Measurements from ENCODE around the gene RNF121.

The RNF121 gene

DNA sequence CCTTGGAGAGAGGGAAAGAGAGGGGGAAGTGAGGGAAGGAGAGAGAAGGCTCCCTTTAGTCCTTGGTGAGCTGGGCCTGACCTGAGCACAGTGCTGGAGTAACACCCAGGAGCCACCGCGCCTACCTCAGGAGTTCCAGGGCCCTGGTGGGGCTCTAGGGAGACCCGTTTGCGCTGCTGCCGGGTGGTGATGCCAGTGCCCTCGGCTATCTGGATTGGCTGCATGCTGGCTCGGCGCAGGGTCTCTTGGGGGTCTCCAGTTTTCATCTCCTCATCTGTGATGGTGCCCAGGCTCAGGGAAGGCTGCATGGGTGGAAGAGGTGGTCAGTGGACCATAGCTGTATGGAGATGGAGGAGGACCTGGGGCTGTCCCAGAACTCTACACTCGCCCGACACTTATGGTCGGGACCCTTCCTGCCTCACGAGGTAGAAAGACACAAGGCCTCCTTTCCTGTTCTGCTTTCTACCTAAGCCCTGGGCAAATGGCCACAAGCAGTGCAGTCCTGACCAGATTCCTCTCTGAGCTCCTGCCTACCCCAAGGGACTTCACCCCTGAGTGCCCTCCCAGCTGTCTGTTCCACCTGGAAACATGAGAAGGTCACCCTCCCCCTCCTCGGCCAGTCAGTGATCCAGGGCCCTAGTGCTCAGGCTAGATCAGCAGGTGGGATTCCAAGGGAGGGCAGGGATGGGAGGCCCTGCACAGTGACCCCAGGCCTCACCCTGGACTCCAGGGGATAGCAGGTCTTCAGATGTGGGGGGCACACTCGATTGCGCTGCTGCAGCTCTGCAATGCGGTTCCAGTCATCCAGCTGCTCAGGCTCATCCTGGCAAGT lies 75.9 kb downstream of the RNF121 start:
- in situ Hi-C loops (cut with HindIII; ENCODE audit: low sequenced_read_pairs): no loop called here

DNA sequence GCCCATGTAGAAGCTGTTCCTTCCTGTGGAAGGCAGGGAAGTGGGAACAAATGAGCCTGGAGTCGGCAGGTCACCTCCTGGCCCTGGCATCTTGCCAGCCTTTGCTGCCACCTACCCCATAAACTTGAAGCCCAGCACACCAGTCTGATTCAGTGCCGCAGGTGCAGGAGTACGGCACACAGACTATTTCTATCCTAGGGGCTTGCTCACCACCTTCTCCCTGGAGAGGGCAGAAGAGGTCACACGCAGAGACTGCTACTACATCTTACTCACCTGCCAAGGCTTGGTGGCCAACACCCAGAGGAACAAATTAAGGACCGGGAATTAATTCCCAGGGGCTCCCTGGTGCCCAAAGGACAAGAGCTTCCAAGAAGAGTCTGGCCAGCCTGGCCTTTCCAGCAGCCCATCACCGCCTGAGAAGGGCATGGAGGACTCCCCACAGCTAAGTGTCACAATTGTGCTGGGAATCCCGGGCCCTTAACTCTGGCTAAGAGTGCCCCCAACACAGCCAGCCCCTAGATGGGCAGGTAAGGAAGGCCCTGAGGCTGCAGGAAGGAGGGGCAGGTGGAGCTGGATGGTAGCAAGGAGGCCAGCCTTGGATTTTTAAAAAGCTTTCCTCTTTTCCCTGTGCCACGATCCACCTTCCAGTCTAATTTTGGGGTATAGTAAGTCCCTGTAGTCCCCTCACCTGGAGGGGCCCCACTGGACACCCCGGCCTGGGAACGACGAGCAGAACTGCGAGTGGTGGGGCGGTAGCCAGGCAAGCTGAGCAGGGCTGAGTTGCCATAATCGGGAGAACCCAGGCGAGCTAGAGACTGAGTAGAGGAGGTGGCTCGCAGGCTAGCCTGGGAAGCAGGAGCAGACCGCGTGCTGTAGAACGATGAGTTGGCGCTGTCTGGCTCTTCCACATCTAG lies 76.8 kb downstream of the RNF121 start:
- in situ Hi-C loops (cut with HindIII; ENCODE audit: low sequenced_read_pairs): no loop called here

DNA sequence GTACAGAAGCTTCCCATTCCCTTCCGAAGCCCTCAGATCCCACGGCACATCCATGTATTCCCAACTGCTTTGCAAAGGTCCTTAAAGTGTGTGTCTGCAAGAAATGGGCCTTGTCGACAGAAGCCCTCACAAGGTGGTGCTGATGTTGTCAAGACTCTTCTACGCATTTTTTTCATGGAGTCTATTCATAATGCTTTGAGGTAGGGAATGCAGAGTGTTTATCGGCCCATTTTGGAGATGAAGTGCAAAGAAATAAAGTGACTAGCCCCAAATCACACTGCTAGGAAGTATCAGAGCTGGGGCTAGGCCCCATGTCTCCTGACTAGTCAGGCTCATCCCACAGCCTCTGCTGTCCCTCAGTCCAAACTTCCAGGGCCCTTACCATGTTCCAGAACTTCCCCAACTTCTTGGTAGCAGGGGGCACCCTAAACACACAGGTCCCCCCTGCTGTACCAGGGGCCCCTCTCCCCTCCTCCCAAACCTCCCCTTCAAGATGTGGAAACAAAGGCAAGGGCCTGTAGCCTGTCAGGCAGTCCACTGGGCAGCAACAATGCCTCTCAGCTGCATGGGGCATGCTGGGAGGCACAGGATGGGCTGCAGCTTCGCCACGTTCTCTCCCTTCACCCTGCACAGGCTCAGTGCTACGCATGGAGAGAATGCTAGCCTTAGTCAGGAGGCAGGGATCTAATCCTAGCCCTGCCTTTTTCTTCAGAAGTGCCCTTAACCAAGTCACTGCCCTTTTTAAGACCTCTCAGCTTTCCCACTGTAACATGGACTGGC lies 77.7 kb downstream of the RNF121 start:
- in situ Hi-C loops (cut with HindIII; ENCODE audit: low sequenced_read_pairs): no loop called here

DNA sequence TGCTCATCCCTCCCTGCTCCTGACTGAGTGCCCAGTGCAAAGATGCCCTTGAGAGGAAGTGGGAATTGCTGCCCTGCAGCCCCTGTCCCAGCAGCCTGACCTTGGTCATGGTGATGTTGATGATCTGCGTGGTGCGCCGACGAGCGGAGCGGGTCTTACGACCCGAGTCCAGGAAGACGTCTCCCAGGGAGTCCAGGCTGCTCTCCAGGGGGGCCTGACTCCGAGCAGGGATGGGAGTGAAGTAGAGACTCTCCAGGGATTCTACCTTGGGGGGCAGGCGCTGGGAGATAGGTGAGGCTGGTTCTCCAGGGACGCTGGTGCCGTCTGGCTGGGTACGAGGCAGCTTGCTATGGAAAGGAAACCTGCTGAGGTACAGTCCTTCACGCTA lies 78.2 kb downstream of the RNF121 start:
- in situ Hi-C loops (cut with HindIII; ENCODE audit: low sequenced_read_pairs): no loop called here

DNA sequence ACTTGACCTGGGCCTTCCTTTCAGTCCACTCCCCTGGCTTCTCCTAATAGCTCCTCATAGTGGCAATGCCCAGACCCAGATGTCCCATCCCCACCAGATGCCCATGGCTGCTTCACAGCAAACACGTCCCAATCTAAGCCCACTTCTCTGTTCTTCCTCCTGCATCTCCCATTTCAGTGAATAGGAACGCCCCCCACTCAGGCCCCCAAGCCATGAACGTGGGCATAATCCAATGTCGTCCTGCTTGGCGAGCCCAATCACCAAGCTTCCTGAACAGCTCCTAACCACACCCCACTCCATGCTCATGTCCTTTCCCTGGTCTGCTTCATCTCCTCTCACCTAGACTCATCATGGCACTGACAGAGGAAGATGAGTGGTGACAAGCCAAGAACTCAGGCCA lies 78.7 kb downstream of the RNF121 start:
- in situ Hi-C loops (cut with HindIII; ENCODE audit: low sequenced_read_pairs): no loop called here

DNA sequence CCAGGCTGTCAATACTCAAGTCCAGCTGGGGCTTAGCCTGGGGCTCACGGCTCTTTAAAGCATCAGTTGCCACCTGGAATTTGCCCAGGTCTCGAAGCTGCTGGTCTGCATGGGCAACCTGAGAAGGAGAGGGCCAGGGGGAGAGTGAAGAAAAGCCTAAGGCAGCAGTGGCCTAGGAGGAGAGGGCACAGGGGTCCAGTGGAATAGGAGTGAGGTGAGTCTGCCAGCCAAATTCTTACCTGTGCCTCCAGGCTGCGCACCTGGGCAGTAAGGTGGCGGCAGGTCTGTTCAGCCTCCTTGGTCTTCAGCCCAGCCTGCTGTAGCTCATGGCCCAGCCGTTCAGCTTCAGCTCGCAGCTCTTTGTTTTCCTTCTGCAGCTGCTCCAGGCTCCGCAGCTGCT lies 79.9 kb downstream of the RNF121 start:
- in situ Hi-C loops (cut with HindIII; ENCODE audit: low sequenced_read_pairs): no loop called here

DNA sequence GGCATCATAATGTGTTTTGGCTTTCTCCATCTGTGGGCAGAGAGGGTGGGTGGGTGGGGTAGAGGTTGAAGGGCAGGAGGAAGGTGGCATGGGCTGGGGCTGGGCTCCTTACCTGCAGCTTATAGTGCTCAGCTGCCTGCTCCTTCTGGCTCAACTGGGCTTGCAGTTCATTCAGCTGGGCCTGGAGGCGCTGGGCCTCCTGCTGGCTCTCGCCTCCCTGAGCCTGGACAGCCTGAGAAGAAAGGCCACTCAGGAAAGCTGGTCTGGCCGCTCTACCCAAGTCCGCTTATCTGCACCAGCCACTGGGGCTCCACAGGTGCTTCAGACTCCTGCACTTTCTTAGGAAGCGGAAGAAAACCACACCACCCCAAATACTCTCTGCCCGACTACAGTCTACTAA lies 80.3 kb downstream of the RNF121 start:
- in situ Hi-C loops (cut with HindIII; ENCODE audit: low sequenced_read_pairs): no loop called here

DNA sequence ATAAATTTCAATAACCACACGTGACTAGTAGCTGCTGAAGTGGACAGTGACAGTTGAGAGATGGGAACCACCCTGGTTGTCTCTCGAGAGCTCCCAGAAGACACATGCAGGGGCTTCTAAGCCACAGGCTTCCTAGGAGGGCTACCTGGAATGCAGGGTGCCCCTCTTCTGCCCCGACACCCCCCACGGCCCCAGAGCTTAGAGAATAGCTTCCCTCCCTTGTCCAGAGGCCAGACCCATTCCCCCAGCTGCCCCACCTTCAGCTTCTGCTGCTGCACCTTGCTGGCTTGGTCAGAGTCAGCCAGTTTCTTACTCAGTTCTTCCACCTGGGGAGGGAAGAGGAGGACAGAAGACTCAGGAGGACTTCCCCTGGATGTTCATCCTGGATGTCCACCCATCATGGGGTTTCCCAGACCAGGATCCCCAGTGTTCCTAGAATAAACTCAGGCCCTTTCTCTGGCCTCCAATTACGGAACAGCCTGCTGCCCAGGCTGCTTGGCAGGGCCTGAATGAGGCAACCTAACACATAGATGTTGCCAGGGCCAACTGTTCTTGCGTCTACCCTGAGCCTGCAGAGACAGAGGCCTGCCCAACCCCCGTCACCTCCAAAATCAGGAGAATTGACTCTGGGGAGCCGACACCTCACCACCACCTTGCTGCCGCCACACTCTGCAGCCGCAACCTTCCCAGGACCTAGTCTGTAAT lies 81.8 kb downstream of the RNF121 start:
- in situ Hi-C loops (cut with HindIII; ENCODE audit: low sequenced_read_pairs): no loop called here

DNA sequence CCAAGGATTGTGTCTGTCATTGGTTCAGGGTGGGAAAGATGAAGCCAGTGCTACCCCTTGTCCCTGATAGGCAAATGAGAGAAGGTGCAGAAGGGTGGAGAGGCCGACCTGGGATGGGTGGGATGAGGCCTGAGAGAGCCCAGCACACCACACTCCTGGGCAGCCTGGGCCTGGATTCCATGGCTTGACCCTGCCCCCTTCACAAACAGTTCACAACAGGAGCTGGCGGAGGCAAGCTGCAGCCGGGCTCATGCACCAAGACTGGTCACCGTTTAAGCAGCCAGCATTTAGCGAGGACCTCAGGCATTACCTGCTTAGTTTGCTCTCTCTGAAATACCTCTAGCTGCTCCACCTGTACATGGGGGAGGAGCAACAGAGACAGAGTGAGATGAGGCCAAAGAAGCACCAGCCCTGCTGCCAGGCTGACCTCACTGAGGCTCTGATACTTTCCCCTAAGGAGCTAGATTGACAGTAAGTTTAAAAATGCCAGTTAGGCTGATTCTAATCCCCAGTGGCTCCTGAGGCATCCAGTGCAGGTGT lies 83.3 kb downstream of the RNF121 start:
- in situ Hi-C loops (cut with HindIII; ENCODE audit: low sequenced_read_pairs): no loop called here

DNA sequence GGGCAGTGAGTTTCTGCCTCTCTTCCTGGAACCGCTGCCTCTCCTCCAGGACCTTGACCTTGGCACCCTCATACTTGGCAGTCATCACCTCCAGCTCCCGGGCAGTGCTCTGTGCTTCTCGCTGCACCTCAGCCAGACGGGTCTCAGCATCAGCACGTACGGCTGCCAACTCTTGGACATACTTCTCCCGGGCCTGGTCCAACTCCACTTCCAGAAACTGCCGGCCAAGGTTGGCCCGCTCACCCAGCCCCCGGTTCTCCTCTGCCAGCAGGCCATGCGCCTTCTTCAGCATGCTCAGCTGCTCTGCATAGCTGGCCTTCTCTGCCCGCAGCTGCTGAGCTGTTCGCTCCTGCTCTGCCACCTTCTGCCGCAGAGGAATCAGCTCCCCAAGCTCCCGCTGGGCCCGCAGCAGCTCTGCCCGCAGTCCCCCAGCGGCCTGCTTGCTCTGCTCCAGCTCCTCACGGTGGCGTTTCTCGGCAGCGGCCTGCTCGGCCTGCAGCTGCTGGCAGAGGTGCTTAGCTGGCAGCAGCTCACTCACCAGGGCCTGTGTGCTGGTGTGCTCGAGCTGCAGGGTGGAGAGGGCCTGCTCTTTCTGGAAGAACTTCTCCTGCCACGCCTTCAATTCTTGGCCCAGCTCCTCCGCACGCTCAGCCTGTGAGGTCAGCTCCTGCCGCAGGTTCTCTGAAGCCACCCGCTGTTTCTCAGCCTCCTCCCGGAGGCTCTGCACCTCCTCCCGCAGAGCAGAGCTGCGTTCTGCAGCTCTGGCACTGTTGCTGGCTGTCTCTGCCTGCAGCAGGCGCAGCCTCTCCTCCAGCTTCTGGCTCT lies 84.3 kb downstream of the RNF121 start:
- in situ Hi-C loops (cut with HindIII; ENCODE audit: low sequenced_read_pairs): no loop called here

DNA sequence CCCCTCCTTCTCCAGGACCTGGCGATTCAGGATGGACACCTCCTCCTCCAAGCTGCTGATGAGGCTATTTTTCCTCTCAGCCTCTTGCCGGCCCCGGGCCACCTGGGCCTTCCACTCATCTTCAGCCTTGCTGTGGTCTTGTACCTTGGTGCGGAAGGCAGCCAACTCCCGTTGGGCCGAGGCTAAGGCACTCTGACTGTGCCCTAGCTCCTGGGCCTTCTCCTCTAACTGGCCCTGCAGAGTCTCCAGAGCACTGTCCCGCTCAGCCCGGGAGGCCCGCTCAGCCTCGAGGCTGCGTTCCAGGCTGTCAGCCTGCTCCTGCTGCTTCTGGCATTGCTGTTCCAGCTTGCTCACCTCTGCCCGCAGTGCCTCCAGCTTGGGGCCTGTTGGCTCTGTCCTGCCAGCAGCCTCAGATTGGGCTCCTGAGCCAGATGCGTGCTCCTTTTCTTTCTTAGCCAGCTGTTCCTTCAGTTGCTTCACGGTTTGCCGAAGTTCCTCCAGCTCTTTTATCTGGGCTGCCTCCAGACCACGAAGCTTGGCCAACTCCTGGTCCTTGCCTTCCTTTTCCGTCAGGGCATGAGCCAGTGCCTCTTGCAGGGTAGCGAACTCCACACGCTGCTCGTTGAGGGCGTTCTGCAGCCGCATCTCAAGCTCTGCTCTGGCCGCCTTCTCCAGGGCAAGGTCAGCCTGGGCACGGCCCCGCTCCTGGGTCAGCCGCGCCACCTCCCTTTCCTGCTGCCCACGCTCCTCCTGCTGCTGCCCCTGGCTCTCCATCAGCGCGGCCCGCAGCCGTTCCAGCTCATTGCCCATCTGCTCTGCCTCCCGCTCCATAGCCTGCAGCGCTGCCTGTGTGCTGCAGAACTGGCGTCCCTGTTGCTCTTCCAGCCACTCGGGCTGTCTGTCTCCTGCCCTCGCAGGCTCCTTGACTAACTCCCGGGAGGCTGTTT lies 85.2 kb downstream of the RNF121 start:
- in situ Hi-C loops (cut with HindIII; ENCODE audit: low sequenced_read_pairs): no loop called here

DNA sequence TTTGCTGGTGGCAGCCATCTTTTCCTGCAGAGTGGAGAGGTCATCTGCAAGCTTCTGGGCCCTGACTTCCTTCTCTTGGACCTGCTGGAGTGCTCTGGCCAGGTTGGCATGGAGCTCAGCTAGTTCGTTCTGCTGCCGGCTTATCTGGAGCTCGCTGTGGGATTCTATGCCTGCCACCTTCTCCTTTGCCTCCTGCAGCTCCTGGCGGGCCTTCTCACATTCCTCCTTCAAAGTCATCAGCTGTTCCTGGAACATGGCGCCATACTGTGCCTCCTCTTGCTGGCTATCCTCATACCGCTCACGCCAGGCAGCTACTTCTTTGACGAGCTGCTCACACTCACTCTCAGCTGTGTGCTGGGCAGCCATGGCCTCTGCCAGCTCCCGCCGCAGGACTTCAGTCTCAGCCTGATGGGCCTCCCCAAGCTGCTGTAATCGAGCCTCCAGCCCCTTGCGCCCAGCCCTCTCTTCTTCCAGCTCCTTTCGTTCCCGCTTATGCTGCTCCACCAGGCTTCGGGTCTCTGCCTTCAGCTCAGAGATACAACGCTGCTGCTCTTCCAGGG lies 86.0 kb downstream of the RNF121 start:
- in situ Hi-C loops (cut with HindIII; ENCODE audit: low sequenced_read_pairs): no loop called here

DNA sequence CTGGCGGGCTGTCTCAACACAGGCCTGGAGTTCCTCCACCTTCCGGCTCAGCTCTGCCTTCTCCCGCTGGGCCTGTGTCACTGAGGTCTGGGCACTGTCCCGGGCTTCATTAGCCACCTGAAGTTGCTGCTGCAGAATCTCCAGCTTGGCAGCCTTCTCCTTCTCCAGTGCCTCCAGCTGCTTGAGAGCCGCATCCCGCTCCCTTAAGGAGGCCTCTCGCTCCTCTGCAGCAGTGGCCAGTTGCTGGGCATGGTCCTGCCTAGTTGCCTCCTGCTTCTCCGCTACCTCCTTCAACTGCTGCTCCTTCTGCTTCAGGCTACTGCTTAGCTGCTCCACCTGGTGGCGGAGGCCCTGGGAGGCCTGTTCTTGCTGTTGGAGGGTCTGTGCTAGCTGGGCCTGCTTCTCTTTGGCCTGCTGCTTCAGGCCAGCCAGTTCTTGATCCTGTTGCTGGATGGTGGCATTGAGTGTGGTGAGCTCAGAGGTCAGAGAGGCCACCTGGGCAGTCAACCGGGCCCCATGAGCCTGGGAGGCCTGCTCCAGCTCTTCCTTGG lies 86.7 kb downstream of the RNF121 start:
- in situ Hi-C loops (cut with HindIII; ENCODE audit: low sequenced_read_pairs): no loop called here

DNA sequence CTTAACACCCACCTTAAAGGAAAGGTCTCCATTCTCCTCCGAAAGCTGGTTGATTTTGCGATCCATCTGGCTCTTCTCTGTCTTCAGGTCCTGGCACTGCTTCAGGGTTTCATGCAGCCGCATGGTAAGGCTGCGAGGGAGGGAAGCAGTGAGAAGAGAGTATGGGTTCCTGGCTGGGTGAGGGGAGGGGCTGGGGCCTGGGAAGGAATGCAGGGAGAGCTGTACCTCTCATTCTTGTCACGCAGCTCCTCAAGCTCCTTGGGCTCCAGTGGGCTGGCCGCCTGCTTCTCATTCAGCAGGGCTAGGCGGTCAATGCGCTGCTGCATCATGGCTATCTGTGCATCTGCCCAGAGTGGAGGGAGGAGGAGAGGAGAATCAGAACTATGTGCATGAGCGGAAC lies 89.3 kb downstream of the RNF121 start:
- in situ Hi-C loops (cut with HindIII; ENCODE audit: low sequenced_read_pairs): no loop called here

DNA sequence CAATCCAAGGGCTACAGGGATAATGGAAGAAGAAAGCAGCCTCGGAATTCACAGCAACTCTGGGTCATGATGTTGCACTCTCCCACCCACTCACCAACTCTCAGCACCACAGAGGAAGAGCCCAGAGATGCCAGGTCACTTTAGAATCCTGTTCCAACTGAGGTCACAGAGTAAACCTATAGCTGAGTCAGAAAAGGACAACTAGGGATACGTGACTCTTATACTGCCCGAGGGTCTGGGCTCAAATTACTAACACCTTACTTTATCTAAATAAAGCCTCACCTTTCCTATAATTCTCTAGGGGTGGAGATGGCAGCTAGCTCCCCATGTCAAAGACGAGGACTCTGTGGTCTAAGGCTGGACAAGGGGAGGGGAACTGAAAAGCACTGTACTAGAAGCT lies 94.5 kb downstream of the RNF121 start:
- in situ Hi-C loops (cut with HindIII; ENCODE audit: low sequenced_read_pairs): loop anchor here (10.0 kb wide), 3 partner anchors 221 to 521 kb away; partner anchors contain the start of gene PHOX2A

DNA sequence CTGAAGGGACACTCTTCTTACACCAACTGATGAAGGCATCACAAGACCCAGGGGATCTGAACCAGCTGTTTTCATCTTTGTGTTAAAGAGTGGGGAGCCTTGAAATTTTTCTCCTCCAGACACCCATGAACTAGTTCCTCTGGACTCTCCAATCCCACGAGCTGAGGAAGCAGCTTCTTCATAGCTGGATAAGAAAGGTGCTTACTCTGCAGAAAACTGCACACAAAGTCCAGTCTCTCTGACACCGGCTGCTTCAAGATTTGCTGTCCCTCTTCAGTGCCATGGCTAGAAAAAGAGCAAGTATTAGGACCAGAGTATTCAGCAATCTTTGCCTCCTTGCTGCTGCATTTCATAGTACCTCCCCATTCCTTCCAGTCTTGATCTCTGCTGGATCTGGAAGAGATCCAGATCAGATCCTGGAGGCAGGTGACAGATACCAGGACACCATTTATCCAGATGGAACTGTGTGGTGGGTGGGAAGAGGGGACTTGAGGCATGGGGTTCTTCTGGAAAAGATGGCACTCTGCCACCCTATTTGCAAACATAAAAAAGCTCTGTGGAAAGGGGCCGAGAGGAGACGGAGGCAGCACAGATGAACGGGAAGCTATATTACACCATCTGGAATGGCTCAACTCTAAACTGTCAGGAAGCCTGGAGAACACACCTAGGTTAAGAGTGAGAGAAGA lies 95.4 kb downstream of the RNF121 start:
- in situ Hi-C loops (cut with HindIII; ENCODE audit: low sequenced_read_pairs): loop anchor here (10.0 kb wide), 3 partner anchors 221 to 521 kb away; partner anchors contain the start of gene PHOX2A

DNA sequence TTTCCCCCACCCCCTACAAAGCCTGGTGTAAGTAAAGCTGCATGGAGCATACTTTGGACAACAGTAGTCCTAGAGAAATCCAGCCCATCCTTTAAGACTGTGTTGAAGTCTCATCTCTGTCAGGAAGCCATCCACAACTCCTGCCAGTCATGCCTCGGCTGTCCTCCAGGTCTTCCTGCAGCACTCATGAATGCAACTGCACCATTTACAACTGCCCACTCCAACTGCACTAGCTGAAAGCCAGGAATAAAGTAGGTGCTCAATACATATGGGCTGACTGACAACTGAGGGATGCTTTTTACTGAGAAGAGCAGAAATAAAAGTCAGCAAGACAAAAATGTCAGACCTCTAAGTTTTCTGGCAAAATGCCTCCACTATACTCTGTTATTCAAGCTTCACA lies 97.2 kb downstream of the RNF121 start:
- in situ Hi-C loops (cut with HindIII; ENCODE audit: low sequenced_read_pairs): loop anchor here (10.0 kb wide), 3 partner anchors 219 to 519 kb away; partner anchors contain the start of gene PHOX2A

Measured in DLD1 (cell line).